IPS DF 19.7 (cell line): ENCODE measurements around the gene CEP128.

Experiments
- DNase-seq: peaks from one replicate; pipeline ENCODE4 v3.0.0-alpha.2; 2013; ENCODE audit warnings: low read depth, low spot score

Gene CEP128

GRCh38 chr14:80545935-80546854 is 395.3 kb downstream of the CEP128 start:
- DNase-seq: no peak

- DNase-seq: no peak
Observed at GRCh38 chr14:80544366-80544765, 397.2 kb downstream of the CEP128 start.

DNA sequence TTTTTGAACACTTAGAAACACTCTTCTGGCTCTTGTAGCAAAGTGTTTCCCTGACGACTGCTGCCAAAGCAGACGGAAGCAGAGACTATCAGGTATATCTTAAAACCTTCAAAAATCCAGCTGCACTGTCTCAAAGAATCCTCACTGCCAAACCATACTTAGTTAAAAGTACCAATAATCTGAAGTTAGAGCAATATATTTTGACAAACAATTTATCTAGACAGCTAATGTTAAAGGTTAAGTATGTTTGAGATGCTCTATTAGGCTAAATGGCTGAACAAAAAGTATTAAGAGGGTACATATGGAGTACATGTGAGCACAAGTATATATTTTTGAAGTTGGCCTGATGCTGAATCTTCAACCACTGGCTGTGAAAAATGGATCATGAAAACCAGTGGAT is 398.3 kb downstream of the CEP128 start:
- DNase-seq: no peak

DNA sequence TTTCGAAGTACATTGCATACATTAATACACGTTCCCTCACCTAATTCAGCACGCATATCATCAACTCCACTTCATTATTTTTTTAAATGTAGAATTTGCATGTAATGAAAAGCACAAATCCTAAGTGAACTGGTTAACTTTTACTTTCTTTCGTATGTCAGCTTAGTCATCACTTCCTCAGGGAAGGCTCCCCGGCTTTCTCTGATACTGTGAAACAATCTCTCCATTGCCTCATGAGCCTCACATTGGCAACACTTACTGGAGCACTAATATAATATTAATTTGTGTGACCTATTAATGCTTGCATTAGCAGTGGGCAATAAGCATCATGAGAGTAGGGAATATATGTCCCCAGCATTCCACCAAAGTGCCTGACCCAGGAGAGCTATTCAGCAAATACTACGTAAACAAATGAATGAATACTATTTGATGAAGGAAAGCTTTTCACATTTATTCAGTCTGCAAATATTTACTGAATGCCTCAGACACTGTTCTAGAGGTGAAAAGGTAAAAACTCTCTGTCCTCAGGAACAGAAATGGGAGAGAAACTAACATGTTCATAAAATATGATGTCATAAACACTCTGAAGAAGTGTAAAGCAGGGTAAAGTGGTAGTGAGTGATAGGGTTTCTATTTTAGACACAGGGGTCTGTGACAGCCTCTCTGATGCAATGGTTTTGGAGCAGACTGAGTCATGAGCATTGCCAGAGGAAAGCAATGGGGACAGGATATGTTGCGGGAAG is 402.7 kb downstream of the CEP128 start:
- DNase-seq: no peak

- DNase-seq: no peak
Observed at GRCh38 chr14:80537626-80538025, 403.9 kb downstream of the CEP128 start.

GRCh38 chr14:80536456-80536855 is 405.1 kb downstream of the CEP128 start:
- DNase-seq: no peak

DNA sequence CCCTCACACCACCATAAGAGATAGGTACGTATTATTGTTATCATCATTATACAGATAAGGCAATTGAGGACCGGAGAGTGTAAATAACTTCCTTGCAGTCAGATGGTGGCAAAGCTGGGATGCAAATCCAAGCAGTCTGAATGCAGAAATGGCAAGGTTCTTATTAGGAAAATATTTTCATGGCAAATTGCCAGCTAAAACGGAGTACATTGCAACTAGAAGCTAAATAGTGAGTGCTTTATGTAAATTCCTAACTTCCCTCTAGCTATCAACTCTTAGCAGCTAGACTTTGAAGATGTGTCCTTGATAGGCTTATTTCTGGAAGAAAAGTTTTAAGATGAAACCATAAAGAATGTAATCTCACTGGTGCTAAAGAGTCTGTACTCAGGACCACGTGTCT is 406.4 kb downstream of the CEP128 start:
- no peak for DNase-seq

DNA sequence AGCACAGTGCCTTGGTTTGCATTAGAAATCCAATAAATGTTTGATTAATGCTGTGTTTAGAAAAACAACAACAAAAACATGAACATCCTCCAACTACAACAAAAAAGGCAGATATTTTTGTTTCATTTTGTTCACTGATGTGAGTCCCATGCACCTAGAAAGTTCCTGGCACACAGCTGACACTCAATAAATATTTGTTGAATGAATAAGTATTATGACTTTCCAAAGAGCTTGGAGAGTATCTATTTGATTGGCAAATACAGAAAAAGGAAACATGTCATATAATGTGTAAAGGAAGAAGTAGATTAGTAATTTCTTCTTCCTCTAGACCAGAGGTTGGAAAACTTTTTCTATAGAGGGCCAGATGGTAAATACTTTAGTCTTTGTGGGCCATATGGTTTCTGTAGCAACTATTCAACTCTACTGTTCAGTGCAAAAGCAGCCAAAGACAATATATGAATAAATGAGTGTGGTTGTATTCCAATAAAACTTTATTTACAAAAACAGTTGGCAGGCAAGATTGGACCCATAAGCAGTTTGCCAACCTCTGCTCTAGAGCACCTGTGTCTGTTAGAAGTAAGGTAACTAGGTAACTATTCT is 417.9 kb downstream of the CEP128 start:
- no peak for DNase-seq

- DNase-seq: no peak
Observed at GRCh38 chr14:80522936-80523335, 418.6 kb downstream of the CEP128 start.

DNA sequence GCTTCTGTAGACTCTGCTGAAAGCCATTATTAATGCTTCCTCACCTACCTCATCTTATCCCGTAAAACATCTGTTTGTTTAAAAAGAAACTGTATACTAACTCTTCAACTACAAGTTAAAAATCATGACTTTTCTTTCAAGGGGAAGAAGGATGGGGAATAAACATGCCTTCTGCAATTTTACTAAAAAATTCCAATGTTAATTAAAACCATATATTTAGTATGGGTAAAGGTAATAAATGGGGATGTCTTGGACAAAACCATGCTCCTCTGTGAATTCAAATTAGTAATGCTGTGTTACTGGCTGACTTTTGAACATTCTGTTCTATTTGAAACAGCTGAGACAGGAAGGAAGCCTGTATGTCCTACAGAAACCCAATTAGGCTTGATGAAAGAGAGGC is 419.1 kb downstream of the CEP128 start:
- DNase-seq: no peak

- DNase-seq: no peak
Observed at GRCh38 chr14:80521456-80521855, 420.1 kb downstream of the CEP128 start.

GRCh38 chr14:80519002-80519401 is 422.5 kb downstream of the CEP128 start:
- DNase-seq: no peak

DNA sequence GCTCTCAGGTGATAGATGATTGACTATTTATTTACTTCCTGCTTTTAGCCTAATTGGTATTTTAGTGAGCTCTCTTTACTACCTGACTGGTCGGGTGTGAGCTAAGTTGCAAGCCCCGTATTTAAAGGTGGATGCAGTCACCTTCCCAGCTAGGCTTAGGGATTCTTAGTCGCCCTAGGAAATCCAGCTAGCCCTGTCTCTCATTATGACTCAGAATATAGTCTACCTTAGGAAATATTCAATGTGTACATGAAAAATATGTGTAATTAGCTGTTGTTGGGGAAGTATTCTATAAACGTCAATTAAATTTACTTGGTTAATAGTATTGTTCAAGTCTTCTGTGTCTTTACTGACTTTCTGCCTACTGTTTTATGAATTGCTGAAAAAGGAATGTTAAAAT is 423.4 kb downstream of the CEP128 start:
- DNase-seq: no peak

DNA sequence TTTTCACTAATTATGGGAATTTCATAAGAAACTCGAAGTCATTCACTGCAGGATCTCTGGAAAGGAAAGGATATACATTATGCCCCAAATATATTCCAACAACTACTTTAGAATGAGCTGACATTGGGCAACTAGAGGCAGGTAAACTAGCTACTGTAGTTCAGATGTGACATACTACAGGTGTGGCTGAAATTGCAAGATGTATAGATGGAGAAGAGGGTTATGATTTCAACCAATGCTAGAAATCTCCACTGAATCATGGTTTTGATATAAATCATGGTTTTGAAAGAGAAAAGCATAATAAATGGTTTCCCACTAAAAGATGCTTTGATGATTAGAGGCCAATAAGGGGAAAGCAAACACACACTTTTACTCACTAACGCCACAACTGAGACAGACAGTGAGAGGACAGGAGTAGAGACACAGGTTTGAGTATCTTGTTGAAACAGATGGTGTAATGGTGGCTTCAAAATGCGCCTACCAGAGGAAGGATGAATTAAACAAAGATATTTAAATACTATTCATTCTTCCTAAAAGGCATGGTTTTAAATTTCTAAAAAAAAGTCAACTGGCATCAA is 434.2 kb downstream of the CEP128 start:
- no peak for DNase-seq

DNA sequence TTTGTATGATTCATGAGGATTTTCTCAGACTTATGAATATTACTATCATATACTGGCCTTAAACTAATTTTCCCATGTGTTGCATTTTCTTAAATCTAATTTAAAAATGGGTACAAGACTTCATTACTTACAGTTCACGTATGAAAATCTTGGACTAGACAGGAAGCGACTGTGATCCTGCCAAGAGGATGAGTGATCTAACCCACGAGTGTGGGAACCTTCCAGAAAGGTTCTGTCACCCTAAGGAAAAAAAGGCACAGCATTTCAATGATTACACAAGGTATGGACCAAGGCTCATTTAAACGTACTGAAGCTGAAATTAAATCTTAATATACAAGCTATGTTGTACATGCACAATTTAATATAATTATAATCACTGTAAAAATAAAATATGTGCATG is 436.8 kb downstream of the CEP128 start:
- DNase-seq: no peak

DNA sequence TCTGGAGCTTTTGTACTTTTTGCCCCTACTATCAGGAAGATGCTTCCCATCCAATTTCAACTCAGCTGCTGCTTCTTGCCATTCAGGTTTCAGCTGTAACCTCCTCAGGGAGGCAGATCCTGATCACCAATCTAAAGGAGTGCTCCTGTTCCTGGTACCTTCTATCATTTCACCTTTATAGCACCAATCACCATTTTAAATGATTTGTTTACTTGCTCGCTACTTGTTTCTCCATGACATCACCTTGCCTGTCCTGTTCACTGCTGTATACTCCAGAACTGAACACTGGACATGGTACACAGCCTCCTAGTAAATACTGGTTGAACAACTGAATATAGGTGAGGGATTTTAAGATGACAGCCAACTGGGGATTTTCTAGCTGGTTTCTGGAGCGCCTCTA is 443.0 kb downstream of the CEP128 start:
- DNase-seq: no peak

DNA sequence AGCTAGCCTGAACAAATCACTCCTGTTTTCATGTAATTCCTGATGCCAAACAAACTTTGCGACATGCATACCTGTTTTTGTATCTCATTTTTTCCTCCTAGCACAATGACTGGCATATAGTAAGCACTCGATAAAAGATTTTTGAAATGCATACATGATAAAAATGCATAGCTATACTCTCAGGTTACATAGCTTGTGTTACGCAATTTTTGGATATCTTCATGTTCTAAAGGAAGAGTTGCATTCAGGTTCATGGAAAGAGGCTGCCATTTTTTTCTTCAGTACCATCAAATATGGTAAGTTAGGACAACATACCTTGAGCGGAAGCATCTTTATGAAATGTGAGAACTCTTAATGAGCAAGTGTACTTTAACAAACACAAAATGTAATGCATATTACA is 445.4 kb downstream of the CEP128 start:
- DNase-seq: no peak

GRCh38 chr14:80494769-80495168 is 446.8 kb downstream of the CEP128 start:
- DNase-seq: no peak

DNA sequence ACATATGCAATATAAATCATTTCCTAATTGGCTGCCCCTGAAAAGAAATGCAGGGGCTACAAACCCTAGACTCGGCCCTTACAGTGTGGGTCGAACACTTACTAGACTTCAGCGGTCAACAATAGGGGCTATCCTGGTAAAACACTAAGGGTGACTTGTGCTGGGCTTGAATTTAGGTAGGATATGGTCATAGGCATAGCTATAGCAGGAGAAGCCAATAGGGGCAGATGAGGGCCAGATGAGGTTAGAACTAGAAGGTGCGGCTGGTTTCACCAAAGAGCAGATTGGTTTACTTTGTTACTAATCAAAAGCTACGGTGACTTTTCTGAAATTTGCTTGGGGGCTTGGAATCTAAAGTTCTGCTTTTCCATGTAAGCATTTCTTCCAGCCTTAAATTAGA is 447.9 kb downstream of the CEP128 start:
- no peak for DNase-seq

GRCh38 chr14:80491650-80492049 is 449.9 kb downstream of the CEP128 start:
- DNase-seq: no peak

- no peak for DNase-seq
Observed at GRCh38 chr14:80491131-80491530, 450.4 kb downstream of the CEP128 start.

DNA sequence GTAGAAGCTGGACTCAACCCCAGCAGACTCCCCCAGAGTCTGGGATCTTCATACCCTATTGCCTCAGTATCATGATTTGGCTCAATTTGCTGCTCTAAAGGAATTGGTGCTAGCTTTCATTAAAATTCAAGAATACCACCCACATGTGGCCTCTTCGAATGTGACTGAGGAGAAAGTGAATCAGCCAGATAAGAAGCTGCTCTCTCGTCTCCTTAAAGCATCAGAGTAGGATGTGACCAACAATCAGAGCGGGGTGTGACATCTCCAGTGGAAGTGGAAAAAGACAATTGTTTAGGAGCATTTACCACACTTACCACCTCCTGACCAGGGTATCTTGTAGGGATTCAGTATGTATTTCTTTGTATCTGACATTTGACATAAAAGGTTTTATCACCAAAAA is 452.0 kb downstream of the CEP128 start:
- DNase-seq: no peak
